Endothelial cell of umbilical vein (primary cell): ENCODE measurements around the gene TMEM169. TPM values are rescaled to one million over a fixed set of nuclear protein-coding genes. Genes with fewer than 3 reads are reported as not detected.
A peak's percentile ranks its signal among the peaks of the same experiment; 100 is the strongest.

ENCODE experiments used
- BruUV-seq: library from RNA; stranded (reverse); fragments of 400-500 nt; replicated peaks from 2 replicates; lab custom pipeline; 2021; lab: Mats Ljungman, UMichigan
- CTCF ChIA-PET: fragments of 300-600, 350-600 bp; sonication (Branson Sonifier 250); formaldehyde crosslinking; loops from one replicate; lab custom pipeline; 2021; ENCODE audit warnings: antibody characterized with exemption, inconsistent platforms; lab: Charles Lee
- POLR2A ChIA-PET: fragments of 300-600, 350-600 bp; sonication (Branson Sonifier 250); formaldehyde crosslinking; loops from one replicate; lab custom pipeline; 2021; ENCODE audit warnings: antibody characterized with exemption, inconsistent platforms; lab: Charles Lee
- DNase-seq: peaks from one replicate; pipeline ENCODE4 v3.0.0-alpha.2; 2011; ENCODE audit warnings: low read depth, low spot score
- FAIRE-seq: peaks from 2 replicates; lab custom pipeline; 2011; peaks lifted over from hg19 to GRCh38; lab: Jason Lieb, UNC
- H2AFZ ChIP-seq: 2 replicates; pipeline ENCODE4 v1.6.0; 2012; ENCODE audit warnings: low read depth, low read length, control low read depth, inconsistent platforms
- H3K27ac ChIP-seq: 2 replicates; pipeline ENCODE4 v1.5.1; 2011; ENCODE audit warnings: low read depth, mild to moderate bottlenecking, control low read depth, low read length, moderate library complexity; ENCODE audit not compliant: insufficient read depth
- H3K27me3 ChIP-seq, 2 experiments: 2 replicates each; pipeline versions ENCODE4 v1.6.0 to v1.6.1; 2011; ENCODE audit warnings: low read length in 2 of 2, mixed read lengths in 1 of 2; ENCODE audit not compliant: control insufficient read depth in 2 of 2, insufficient read depth in 2 of 2
- H3K36me3 ChIP-seq, 2 experiments: 2 replicates in 1 of 2; 3 replicates in 1 of 2; pipeline ENCODE4 v1.5.1; 2011; ENCODE audit warnings: low read length in 2 of 2, mild to moderate bottlenecking in 1 of 2, moderate library complexity in 1 of 2; ENCODE audit not compliant: control insufficient read depth in 2 of 2, insufficient read depth in 2 of 2; ENCODE audit errors: extremely low read depth in 1 of 2
- H3K4me1 ChIP-seq: 3 replicates; pipeline ENCODE4 v1.5.1; 2011; ENCODE audit warnings: mild to moderate bottlenecking, low read length; ENCODE audit not compliant: control insufficient read depth, insufficient read depth; ENCODE audit errors: extremely low read depth
- H3K4me2 ChIP-seq: 2 replicates; pipeline ENCODE4 v1.6.1; 2011; ENCODE audit warnings: low read length, control low read depth, mixed read lengths; ENCODE audit not compliant: insufficient read depth
- H3K4me3 ChIP-seq, 3 experiments: fragments of 200-600 bp in 1 of 3; sonication (generic), shearing (Covaris generic) in 1 of 3; replicated peaks in 1 of 3; 2 replicates each; pipeline ENCODE4 v1.5.1; 2011 to 2016; ENCODE audit warnings: control low read depth in 3 of 3, low read length in 3 of 3, mild to moderate bottlenecking in 2 of 3, inconsistent platforms in 1 of 3, low read depth in 1 of 3, moderate library complexity in 1 of 3; ENCODE audit not compliant: insufficient read depth in 1 of 3
- H3K79me2 ChIP-seq: 2 replicates; pipeline ENCODE4 v1.6.0; 2012; ENCODE audit warnings: low read length, inconsistent platforms; ENCODE audit not compliant: control insufficient read depth, insufficient read depth
- H3K9ac ChIP-seq: replicated peaks from 2 replicates; pipeline ENCODE3; 2011; ENCODE audit warnings: low read length, control low read depth; ENCODE audit not compliant: insufficient read depth; ENCODE audit errors: extremely low read depth
- H3K9me1 ChIP-seq: replicated peaks from 3 replicates; pipeline ENCODE4 v1.6.0; 2011; ENCODE audit warnings: mild to moderate bottlenecking, low read length; ENCODE audit not compliant: control insufficient read depth, insufficient read depth; ENCODE audit errors: extremely low read depth
- H3K9me3 ChIP-seq: replicated peaks from 2 replicates; pipeline ENCODE4 v1.5.1; 2012; ENCODE audit warnings: low read length, inconsistent platforms; ENCODE audit not compliant: control insufficient read depth, insufficient read depth
- H4K20me1 ChIP-seq: replicated peaks from 2 replicates; pipeline ENCODE3; 2011; ENCODE audit warnings: mild to moderate bottlenecking, low read length; ENCODE audit not compliant: control insufficient read depth, insufficient read depth; ENCODE audit errors: extremely low read depth
- CTCF ChIP-seq, 2 donors: IDR thresholded peaks; 1 replicate in 1 of 2; 2 replicates in 1 of 2; pipeline ENCODE4 v1.5.1; 2011; ENCODE audit warnings: low read length in 2 of 2, mild to moderate bottlenecking in 2 of 2, moderate library complexity in 2 of 2, control low read depth in 1 of 2, inconsistent platforms in 1 of 2, low read depth in 1 of 2; ENCODE audit not compliant: insufficient read depth in 1 of 2; ENCODE audit errors: extremely low read depth in 1 of 2
- EZH2 ChIP-seq: IDR thresholded peaks from 2 replicates; pipeline ENCODE4 v1.6.1; 2012; ENCODE audit warnings: borderline replicate concordance, low read depth, mild to moderate bottlenecking, moderate library complexity, low read length, inconsistent platforms; ENCODE audit not compliant: severe bottlenecking
- FOS ChIP-seq: IDR thresholded peaks from 2 replicates; pipeline ENCODE4 v1.6.1; 2011; ENCODE audit warnings: mild to moderate bottlenecking, low read length, moderate library complexity, borderline replicate concordance; ENCODE audit not compliant: insufficient read depth
- GATA2 ChIP-seq: IDR thresholded peaks from 2 replicates; pipeline ENCODE4 v1.7.0; 2011; ENCODE audit warnings: low read depth, mild to moderate bottlenecking, moderate library complexity, mixed read lengths, low read length; ENCODE audit not compliant: insufficient read length, insufficient read depth
- JUN ChIP-seq: IDR thresholded peaks from 2 replicates; pipeline ENCODE4 v1.6.1; 2011; ENCODE audit warnings: borderline replicate concordance, low read depth; ENCODE audit not compliant: insufficient read length, insufficient read depth
- MAX ChIP-seq: IDR thresholded peaks from 2 replicates; pipeline ENCODE4 v1.6.1; 2011; ENCODE audit not compliant: insufficient read depth, insufficient read length
- MYC ChIP-seq: IDR thresholded peaks from one replicate; pipeline ENCODE4 v1.6.1; 2011; ENCODE audit warnings: mild to moderate bottlenecking, low read depth, low read length
- POLR2A ChIP-seq: IDR thresholded peaks from 2 replicates; pipeline ENCODE4 v1.6.1; 2012; ENCODE audit warnings: low read depth, mild to moderate bottlenecking, control low read depth, low read length
- POLR2AphosphoS5 ChIP-seq: IDR thresholded peaks from 2 replicates; pipeline ENCODE4 v1.6.1; 2012; ENCODE audit warnings: low read depth, mild to moderate bottlenecking, control low read depth, low read length, moderate library complexity; ENCODE audit not compliant: insufficient read depth
- dilution Hi-C: fragments of 300-500 bp; cut with MboI; formaldehyde crosslinking; loops from one replicate; pipeline ENCODE4 v1.15.0; 2019; ENCODE audit warnings: low sequenced_read_pairs; ENCODE audit not compliant: extremely low pct_ligation_motif_present
- intact Hi-C: fragments of 100-400 bp; cut with micrococcal nuclease; formaldehyde crosslinking; loops from one replicate; pipeline ENCODE4 v1.10.0; 2022
- polyA plus RNA-seq, 4 experiments: library from polyadenylated mRNA; depleted of rRNA in 3 of 4; stranded (reverse) in 3 of 4; unstranded in 1 of 4; fragments of >200 nt; gene quantifications; 2 replicates each; pipeline versions ENCODE4 v1.2.1 to v1.2.3, GENCODE V29; 2011 to 2012; ENCODE audit warnings: missing spikeins in 1 of 4
- total RNA-seq: library from RNA; stranded (reverse); gene quantifications from 2 replicates; pipeline ENCODE4 v1.2.3, GENCODE V29; 2021

TMEM169 gene
- total and polyA plus RNA-seq, 2 donors (not counting 3 experiments of a cell fraction or from before 2014, with no cell fraction given): 0.20 TPM; not detected in 1

GRCh38 chr2:216059233-216059834 is 22.4 kb upstream of the TMEM169 start:
- Histone ChIP-seq H3K4me2 (no peak overlapping the region), H3K27ac (no peak overlapping the region), H3K36me3 (no peaks in the 10 kb centered on the region), H3K79me2 (no peaks in the 10 kb centered on the region), H3K9me1 (no peaks in the 10 kb centered on the region), H4K20me1 (no peaks in the 10 kb centered on the region), H3K9ac (no peak overlapping the region), H3K4me1 (peaks cover 7% of the 10 kb centered on the region), H3K27me3 (no peaks in the 10 kb centered on the region), H2AFZ (no peak overlapping the region), H3K4me3 (no peak overlapping the region), H3K9me3 (no peaks in the 10 kb centered on the region)
- dilution Hi-C loops: no loop called here
- BruUV-seq: no TSS peak
- DNase-seq: no peak
- POLR2A ChIA-PET: no interaction called here
- TF ChIP-seq JUN: no peak
- TF ChIP-seq GATA2: no peak
- peak; percentile 3 to 6 for TF ChIP-seq CTCF (IDR thresholded peaks at IDR 0.05; ENCODE audit: extremely low read depth in 1 of 2, insufficient read depth in 1 of 2, low read depth in 1 of 2, low read length in 2 of 2)
- no peak for FAIRE-seq
- CTCF ChIA-PET: interaction anchor here (0.7 to 1.9 kb wide), 4 partner anchors 11 to 27 kb away, joined by 3 to 8 read pairs (median 5); no protein-coding TSS in a partner anchor
- intact Hi-C loops: no loop called here

- no TSS peak for BruUV-seq
- intact Hi-C loops: no loop called here
- Histone ChIP-seq H3K9me3 (no peaks in the 10 kb centered on the region), H4K20me1 (no peaks in the 10 kb centered on the region), H3K4me1 (no peaks in the 10 kb centered on the region), H3K9me1 (no peaks in the 10 kb centered on the region), H3K27me3 (no peaks in the 10 kb centered on the region), H3K9ac (no peak overlapping the region), H3K79me2 (no peaks in the 10 kb centered on the region), H3K4me2 (no peak overlapping the region), H3K36me3 (no peaks in the 10 kb centered on the region), H3K4me3 (no peak overlapping the region), H3K27ac (no peak overlapping the region), H2AFZ (no peak overlapping the region)
- ChIA-PET POLR2A (no interaction called here), CTCF (no interaction called here)
- TF ChIP-seq JUN (no peak), CTCF (IDR thresholded peaks at IDR 0.05; ENCODE audit: extremely low read depth in 1 of 2, insufficient read depth in 1 of 2, low read depth in 1 of 2, low read length in 2 of 2) (no peak), EZH2 (no peak), MAX (no peak), FOS (no peak), POLR2A (no peak), POLR2AphosphoS5 (no peak), GATA2 (no peak), MYC (no peak)
- dilution Hi-C loops: no loop called here
- DNase-seq: no peak
- no peak for FAIRE-seq
Observed at GRCh38 chr2:216064014-216064630, 17.6 kb upstream of the TMEM169 start.
